ENCODE measurements around the gene C9orf153.

C9orf153 gene

GRCh38 chr9:86175743-86176456 is 83.6 kb downstream of the C9orf153 start:
- H3K27me3 ChIP-seq (ENCODE audit: insufficient read depth, low read length): no peaks in the 10 kb centered on the region
- H3K4me3 ChIP-seq (ENCODE audit: low read depth, low read length): no peak overlapping the region
- no peaks in the 10 kb centered on the region for H3K4me1 ChIP-seq (ENCODE audit: control insufficient read depth, insufficient read depth, low read length, unreplicated experiment)
- no peaks in the 10 kb centered on the region for H3K36me3 ChIP-seq (ENCODE audit: insufficient read depth, low read length)
- no peaks in the 10 kb centered on the region for H3K79me2 ChIP-seq (ENCODE audit: control insufficient read depth, insufficient read depth, low read length, unreplicated experiment)
- no peak overlapping the region for H3K27ac ChIP-seq (ENCODE audit: low read depth, low read length)
- no peak overlapping the region for H2AFZ ChIP-seq (ENCODE audit: low read length, unreplicated experiment)

DNA sequence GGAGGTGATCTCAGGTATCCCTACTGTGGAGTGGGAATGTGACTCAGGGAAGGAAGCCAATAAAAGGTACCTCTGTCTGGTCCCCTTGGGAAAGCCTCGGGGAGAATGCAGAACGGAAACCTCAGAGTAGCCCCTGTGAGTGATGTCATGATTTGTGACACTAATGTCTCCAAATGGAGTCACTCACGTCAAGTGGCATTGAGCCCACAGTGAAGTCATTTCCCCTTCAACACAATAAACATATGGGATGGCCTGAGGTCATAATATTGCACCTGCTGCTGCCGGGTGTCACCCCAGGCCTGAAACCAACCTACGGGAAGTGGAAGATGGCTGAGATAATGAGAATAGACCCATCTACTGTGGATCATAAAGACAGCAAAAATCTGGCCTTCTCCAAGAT is 84.2 kb downstream of the C9orf153 start:
- Histone ChIP-seq H3K4me3 (ENCODE audit: low read depth, low read length) (no peak overlapping the region), H3K79me2 (ENCODE audit: control insufficient read depth, insufficient read depth, low read length, unreplicated experiment) (no peaks in the 10 kb centered on the region), H3K36me3 (ENCODE audit: insufficient read depth, low read length) (no peaks in the 10 kb centered on the region), H3K27me3 (ENCODE audit: insufficient read depth, low read length) (no peaks in the 10 kb centered on the region), H2AFZ (ENCODE audit: low read length, unreplicated experiment) (no peak overlapping the region), H3K27ac (ENCODE audit: low read depth, low read length) (no peak overlapping the region), H3K4me1 (ENCODE audit: control insufficient read depth, insufficient read depth, low read length, unreplicated experiment) (no peaks in the 10 kb centered on the region)

All from ACC112 (cell line).